K562 (cell line): ENCODE measurements around the gene AGRP. TPM values are rescaled to one million over a fixed set of nuclear protein-coding genes. Genes with fewer than 3 reads are reported as not detected.

ENCODE experiments used
- C11orf30 ChIP-seq: fragments of 450-650 bp; IDR thresholded peaks from 2 replicates; pipeline ENCODE4 v1.6.1; 2016; ENCODE audit warnings: low read depth, mild to moderate bottlenecking
- CC2D1A ChIP-seq: fragments of 450-650 bp; IDR thresholded peaks from 2 replicates; pipeline ENCODE4 v1.6.1; 2017; ENCODE audit warnings: mild to moderate bottlenecking
- E2F3 ChIP-seq: fragments of 250-450 bp; sonication (Bioruptor Pico); IDR thresholded peaks from 2 replicates; pipeline ENCODE4 v1.4.0; 2020; ENCODE audit warnings: mild to moderate bottlenecking
- E4F1 ChIP-seq: fragments of 250-450 bp; sonication (Bioruptor Pico); IDR thresholded peaks from 2 replicates; pipeline ENCODE4 v1.5.0; 2021; ENCODE audit warnings: mild to moderate bottlenecking, borderline replicate concordance
- EP300 ChIP-seq: IDR thresholded peaks from 2 replicates; pipeline ENCODE4 v1.6.1; 2012; ENCODE audit warnings: low read length, improper control_type of control experiment
- HNRNPH1 ChIP-seq: fragments of 200-400 bp; formaldehyde crosslinking; optimal IDR thresholded peaks from 2 replicates; pipeline ENCODE3; 2017; ENCODE audit warnings: low read depth, mild to moderate bottlenecking, low read length, moderate library complexity
- MCM5 ChIP-seq: fragments of 450-650 bp; IDR thresholded peaks from 2 replicates; pipeline ENCODE4 v1.6.1; 2016; ENCODE audit warnings: low read depth
- MEF2A ChIP-seq: IDR thresholded peaks from 2 replicates; pipeline ENCODE4 v1.6.1; 2011; ENCODE audit warnings: low read depth, mild to moderate bottlenecking, low read length, moderate library complexity; ENCODE audit not compliant: control insufficient read depth
- NBN ChIP-seq: fragments of 450-650 bp; IDR thresholded peaks from 2 replicates; pipeline ENCODE4 v1.6.1; 2016; ENCODE audit warnings: low read depth, mild to moderate bottlenecking
- SRSF3 ChIP-seq: fragments of 200-400 bp; formaldehyde crosslinking; IDR thresholded peaks from 2 replicates; pipeline ENCODE4 v1.6.1; 2016; ENCODE audit warnings: mild to moderate bottlenecking, low read length, moderate library complexity; ENCODE audit not compliant: insufficient read depth
- TCFL5 ChIP-seq: fragments of 250-450 bp; sonication (Bioruptor Pico); conservative IDR thresholded peaks from 2 replicates; pipeline ENCODE4 v1.6.1; 2021; ENCODE audit warnings: mild to moderate bottlenecking, moderate library complexity, matching md5 sums
- TOE1 ChIP-seq, 2 experiments: fragments of 450-650 bp in 1 of 2; sonication (generic) in 1 of 2; formaldehyde crosslinking in 1 of 2; IDR thresholded peaks; 2 replicates each; pipeline versions ENCODE4 v1.7.1 to v1.8.0; 2016 to 2022; ENCODE audit warnings: borderline replicate concordance in 2 of 2, mild to moderate bottlenecking in 2 of 2, antibody characterized with exemption in 1 of 2, inconsistent platforms in 1 of 2, low read depth in 1 of 2, missing genetic modification reagents in 1 of 2, moderate library complexity in 1 of 2
- YBX1 ChIP-seq: fragments of 450-650 bp; IDR thresholded peaks from 2 replicates; pipeline ENCODE4 v1.7.1; 2016; ENCODE audit warnings: mild to moderate bottlenecking
- ZNF253 ChIP-seq: fragments of 250-450 bp; sonication (Bioruptor Pico); conservative IDR thresholded peaks from 2 replicates; pipeline ENCODE4 v1.6.1; 2021; ENCODE audit warnings: mild to moderate bottlenecking
- ZNF79 ChIP-seq: fragments of 250-450 bp; sonication (Bioruptor Pico); IDR thresholded peaks from 2 replicates; pipeline ENCODE4 v1.4.0; 2020; ENCODE audit warnings: low read depth, mild to moderate bottlenecking, moderate library complexity
- polyA plus RNA-seq, 8 experiments: library from polyadenylated mRNA; depleted of rRNA in 4 of 8; stranded (reverse) in 5 of 8; unstranded in 3 of 8; fragments of >200 nt; fragmentation: Nextera tagmentation in 2 of 8; fragmentation: Illumina TruSeq in 1 of 8; extraction: Ambion mirVana in 2 of 8; extraction: Trizol in 1 of 8; gene quantifications; 2 replicates each; pipeline versions ENCODE4 v1.2.1 to v1.2.3, GENCODE V29; 2011 to 2014; ENCODE audit warnings: inconsistent platforms in 1 of 8, missing spikeins in 1 of 8
- total RNA-seq, 7 experiments: library from RNA; depleted of rRNA in 6 of 7; stranded (reverse); fragments of >200 nt in 6 of 7; fragmentation: Illumina TruSeq in 2 of 7; extraction: Trizol in 2 of 7; gene quantifications; 2 replicates each; pipeline versions ENCODE4 v1.2.1 to v1.2.3, GENCODE V29; 2011 to 2021; ENCODE audit warnings: low replicate concordance in 1 of 7
- TF ChIP-seq, protein P1 (sequence below): sonication (generic); formaldehyde crosslinking; IDR thresholded peaks from 2 replicates; pipeline ENCODE4 v1.8.0; 2022; ENCODE audit warnings: mild to moderate bottlenecking, missing genetic modification reagents
- TF ChIP-seq, protein P2 (sequence below): fragments of 450-650 bp; formaldehyde crosslinking; IDR thresholded peaks from 2 replicates; pipeline ENCODE4 v1.4.0; 2020; ENCODE audit warnings: mild to moderate bottlenecking, moderate library complexity

Gene AGRP
- total and polyA plus RNA-seq, 9 of the 15 experiments (the other 6 are each of a cell fraction or from before 2014, with no cell fraction given): not detected

DNA sequence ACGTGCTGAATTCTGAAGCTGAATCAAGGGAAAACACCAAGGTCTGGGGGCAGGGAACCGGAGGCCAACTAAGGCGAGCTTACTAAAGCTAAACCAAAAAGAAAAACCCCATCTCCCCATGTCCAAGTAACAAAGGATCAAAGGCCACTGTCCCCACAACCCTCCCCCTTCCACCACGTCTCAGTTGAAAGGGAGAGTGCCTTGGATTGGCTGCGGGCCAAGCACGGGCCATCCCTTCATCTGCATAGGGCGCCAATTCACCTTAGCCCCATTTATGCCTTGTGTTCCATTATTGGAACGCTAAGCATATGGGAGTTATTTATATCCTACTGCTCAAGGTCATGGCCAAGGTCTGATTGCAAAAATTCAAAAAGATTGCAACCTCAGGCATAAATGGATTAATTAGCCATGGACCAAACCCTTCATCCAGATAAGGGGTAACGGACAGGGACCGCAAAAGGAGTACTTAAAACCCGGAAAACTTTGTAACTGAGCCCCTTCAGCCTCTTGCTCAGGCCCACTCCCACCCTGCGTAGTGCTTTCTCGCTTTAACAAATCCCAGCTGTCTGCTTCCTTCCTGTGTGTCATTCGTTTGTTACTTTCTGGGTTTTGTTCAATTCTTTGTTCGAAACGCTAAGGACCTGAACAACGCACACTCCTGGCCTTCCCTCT, 1.6 kb downstream of the AGRP start (continued):
- TF ChIP-seq, protein P1, sequence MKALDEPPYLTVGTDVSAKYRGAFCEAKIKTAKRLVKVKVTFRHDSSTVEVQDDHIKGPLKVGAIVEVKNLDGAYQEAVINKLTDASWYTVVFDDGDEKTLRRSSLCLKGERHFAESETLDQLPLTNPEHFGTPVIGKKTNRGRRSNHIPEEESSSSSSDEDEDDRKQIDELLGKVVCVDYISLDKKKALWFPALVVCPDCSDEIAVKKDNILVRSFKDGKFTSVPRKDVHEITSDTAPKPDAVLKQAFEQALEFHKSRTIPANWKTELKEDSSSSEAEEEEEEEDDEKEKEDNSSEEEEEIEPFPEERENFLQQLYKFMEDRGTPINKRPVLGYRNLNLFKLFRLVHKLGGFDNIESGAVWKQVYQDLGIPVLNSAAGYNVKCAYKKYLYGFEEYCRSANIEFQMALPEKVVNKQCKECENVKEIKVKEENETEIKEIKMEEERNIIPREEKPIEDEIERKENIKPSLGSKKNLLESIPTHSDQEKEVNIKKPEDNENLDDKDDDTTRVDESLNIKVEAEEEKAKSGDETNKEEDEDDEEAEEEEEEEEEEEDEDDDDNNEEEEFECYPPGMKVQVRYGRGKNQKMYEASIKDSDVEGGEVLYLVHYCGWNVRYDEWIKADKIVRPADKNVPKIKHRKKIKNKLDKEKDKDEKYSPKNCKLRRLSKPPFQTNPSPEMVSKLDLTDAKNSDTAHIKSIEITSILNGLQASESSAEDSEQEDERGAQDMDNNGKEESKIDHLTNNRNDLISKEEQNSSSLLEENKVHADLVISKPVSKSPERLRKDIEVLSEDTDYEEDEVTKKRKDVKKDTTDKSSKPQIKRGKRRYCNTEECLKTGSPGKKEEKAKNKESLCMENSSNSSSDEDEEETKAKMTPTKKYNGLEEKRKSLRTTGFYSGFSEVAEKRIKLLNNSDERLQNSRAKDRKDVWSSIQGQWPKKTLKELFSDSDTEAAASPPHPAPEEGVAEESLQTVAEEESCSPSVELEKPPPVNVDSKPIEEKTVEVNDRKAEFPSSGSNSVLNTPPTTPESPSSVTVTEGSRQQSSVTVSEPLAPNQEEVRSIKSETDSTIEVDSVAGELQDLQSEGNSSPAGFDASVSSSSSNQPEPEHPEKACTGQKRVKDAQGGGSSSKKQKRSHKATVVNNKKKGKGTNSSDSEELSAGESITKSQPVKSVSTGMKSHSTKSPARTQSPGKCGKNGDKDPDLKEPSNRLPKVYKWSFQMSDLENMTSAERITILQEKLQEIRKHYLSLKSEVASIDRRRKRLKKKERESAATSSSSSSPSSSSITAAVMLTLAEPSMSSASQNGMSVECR (CRISPR knock-in tag): no peak
- TF ChIP-seq, protein P2, sequence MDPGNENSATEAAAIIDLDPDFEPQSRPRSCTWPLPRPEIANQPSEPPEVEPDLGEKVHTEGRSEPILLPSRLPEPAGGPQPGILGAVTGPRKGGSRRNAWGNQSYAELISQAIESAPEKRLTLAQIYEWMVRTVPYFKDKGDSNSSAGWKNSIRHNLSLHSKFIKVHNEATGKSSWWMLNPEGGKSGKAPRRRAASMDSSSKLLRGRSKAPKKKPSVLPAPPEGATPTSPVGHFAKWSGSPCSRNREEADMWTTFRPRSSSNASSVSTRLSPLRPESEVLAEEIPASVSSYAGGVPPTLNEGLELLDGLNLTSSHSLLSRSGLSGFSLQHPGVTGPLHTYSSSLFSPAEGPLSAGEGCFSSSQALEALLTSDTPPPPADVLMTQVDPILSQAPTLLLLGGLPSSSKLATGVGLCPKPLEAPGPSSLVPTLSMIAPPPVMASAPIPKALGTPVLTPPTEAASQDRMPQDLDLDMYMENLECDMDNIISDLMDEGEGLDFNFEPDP (CRISPR knock-in tag): no peak
- TF ChIP-seq EP300 (no peak; the same call in 1 of the 2 replicates), CC2D1A (peak; percentile 12; the same call in 1 of the 2 replicates), NBN (0 out of 2 replicates have a peak, but pooled peaks have one; percentile 16), YBX1 (no peak), C11orf30 (no peak), E4F1 (CRISPR knock-in tag) (no peak), MEF2A (no peak), TCFL5 (no peak), TOE1 (IDR thresholded peaks at IDR 0.05; ENCODE audit: borderline replicate concordance) (no peak), TOE1 (CRISPR knock-in tag; IDR thresholded peaks at IDR 0.05; ENCODE audit: borderline replicate concordance, low read depth) (no peak), HNRNPH1 (no peak), ZNF253 (CRISPR knock-in tag) (no peak), SRSF3 (no peak), MCM5 (no peak), ZNF79 (CRISPR knock-in tag) (no peak), E2F3 (CRISPR knock-in tag) (no peak)
